Memory B cell (primary cell): ENCODE results near the gene IL20RA.
A peak's percentile ranks its signal among the peaks of the same experiment; 100 is the strongest.
"Not testable (repeated sequence)": the region's sequence is repeated elsewhere in the genome, so short reads cannot be mapped to it uniquely, and the experiment has no call there.

Experiments used
- ATAC-seq: fragments of 150-1000 bp; cut with Tn5 transposase; 2 replicates; pipeline ENCODE4 v1.10.0; 2021; ENCODE audit warnings: low read depth, mild to moderate bottlenecking, moderate library complexity
- DNase-seq, 2 donors: peaks; one replicate each; pipeline ENCODE4 v3.0.0; 2022; ENCODE audit warnings: low spot score in 2 of 2
- H3K27ac Mint-ChIP-seq: one replicate; pipeline ENCODE4 v1.8.0; 2022; ENCODE audit warnings: mild to moderate bottlenecking, moderate library complexity, mixed read lengths
- H3K27me3 Mint-ChIP-seq: one replicate; pipeline ENCODE4 v1.8.0; 2022; ENCODE audit warnings: mixed read lengths
- H3K36me3 Mint-ChIP-seq: one replicate; pipeline ENCODE4 v1.8.0; 2022; ENCODE audit warnings: mild to moderate bottlenecking, mixed read lengths
- H3K4me1 Mint-ChIP-seq: one replicate; pipeline ENCODE4 v1.8.0; 2022; ENCODE audit warnings: mixed read lengths
- H3K4me3 Mint-ChIP-seq: one replicate; pipeline ENCODE4 v1.8.0; 2022; ENCODE audit warnings: mild to moderate bottlenecking, moderate library complexity, mixed read lengths
- H3K9me3 Mint-ChIP-seq: one replicate; pipeline ENCODE4 v1.8.0; 2022; ENCODE audit warnings: mixed read lengths

The IL20RA gene

DNA sequence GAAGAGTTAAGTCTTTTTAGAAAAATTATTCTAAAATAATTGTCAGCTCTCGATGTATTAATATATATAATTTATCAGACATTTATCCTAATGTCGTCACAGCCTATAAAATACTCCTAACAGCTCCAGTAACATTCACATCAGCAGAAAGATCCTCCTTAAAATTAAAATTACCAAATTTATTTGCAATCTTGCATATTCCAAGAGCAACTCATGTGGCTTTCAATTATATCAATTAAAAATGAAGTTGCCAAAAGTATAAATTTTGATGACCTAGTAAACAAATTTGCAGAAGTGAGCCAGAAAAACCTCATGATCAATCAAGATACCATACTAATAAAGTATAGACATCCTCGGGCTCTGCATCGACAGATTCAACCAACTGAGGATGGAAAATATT is 60.2 kb downstream of the IL20RA start:
- no peaks in the 10 kb centered on the region for H3K9me3 Mint-ChIP-seq
- no peaks in the 10 kb centered on the region for H3K36me3 Mint-ChIP-seq
- no peak overlapping the region for H3K4me3 Mint-ChIP-seq
- no peak overlapping the region for H3K27ac Mint-ChIP-seq
- H3K27me3 Mint-ChIP-seq: peaks cover 20% of the 10 kb centered on the region
- DNase-seq (no peak), ATAC-seq (no peak)
- no peaks in the 10 kb centered on the region for H3K4me1 Mint-ChIP-seq

DNA sequence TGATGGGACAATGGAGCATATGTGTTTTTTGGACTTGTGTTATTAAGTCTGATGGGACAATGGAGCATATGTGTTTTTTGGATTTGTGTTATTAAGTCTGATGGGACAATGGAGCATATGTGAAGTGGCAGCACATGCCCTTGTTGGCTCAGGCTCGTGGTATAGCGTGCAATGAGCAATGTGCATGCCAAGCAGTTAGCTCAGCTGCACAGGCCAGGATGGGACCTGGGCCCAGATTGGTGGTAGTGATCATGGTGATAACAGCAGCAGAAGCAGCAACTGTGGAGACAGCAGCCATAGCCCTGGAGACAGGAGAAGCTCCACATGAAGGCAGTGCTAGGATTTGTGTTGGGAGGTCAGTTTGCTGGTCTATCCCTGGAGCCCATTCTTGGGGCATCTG is 61.1 kb downstream of the IL20RA start:
- Mint-ChIP-seq H3K27me3 (peaks cover 20% of the 10 kb centered on the region), H3K4me1 (no peaks in the 10 kb centered on the region), H3K9me3 (no peaks in the 10 kb centered on the region), H3K4me3 (no peak overlapping the region), H3K36me3 (no peaks in the 10 kb centered on the region), H3K27ac (no peak overlapping the region)
- DNase-seq (no peak), ATAC-seq (no peak)

DNA sequence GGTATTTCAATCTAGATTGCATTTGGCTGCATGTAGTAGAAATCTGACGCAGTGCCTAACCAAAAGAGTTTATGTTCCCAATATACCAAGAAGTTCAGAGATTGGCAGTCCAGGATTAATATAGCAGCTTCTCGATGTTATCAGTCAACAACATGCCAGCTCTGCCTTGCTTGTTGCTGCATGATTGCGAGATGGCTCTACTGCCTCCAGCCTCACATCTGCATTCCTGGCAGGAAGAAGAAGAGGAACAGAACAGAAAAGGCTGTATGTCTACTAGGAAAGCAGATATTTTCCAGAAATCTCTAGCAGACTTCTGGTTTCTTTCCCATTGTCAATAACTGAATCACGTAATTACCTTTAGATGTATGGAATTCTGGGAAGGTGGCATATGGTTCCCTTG is 61.8 kb downstream of the IL20RA start:
- Mint-ChIP-seq H3K27ac (no peak overlapping the region), H3K36me3 (no peaks in the 10 kb centered on the region), H3K4me3 (no peak overlapping the region), H3K4me1 (no peaks in the 10 kb centered on the region), H3K9me3 (no peaks in the 10 kb centered on the region), H3K27me3 (peaks cover 18% of the 10 kb centered on the region)
- ATAC-seq (no peak), DNase-seq (no peak)

DNA sequence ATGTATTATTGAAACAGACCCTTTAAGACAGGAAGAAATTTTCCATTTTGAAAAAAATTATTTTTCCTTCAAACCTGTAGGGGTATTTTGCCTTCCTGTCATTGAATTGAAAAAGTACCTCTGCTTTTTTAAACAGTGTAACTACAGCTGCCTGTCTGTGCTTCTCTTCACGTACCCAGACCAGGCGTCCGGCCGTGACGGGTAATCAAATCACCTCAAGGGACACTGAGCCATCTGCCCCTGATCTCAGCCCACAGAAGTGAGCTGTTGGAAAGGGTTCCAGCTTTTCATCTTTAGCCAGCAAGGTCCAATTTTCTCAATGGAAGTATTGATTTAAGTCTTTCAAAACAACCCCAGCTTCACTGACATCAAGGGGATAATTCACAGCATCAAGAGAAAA is 64.7 kb downstream of the IL20RA start:
- DNase-seq: no peak
- Mint-ChIP-seq H3K9me3 (no peaks in the 10 kb centered on the region), H3K36me3 (no peaks in the 10 kb centered on the region), H3K4me3 (no peak overlapping the region), H3K4me1 (peaks cover 6% of the 10 kb centered on the region), H3K27me3 (peaks cover 10% of the 10 kb centered on the region), H3K27ac (no peak overlapping the region)
- ATAC-seq: no peak

DNA sequence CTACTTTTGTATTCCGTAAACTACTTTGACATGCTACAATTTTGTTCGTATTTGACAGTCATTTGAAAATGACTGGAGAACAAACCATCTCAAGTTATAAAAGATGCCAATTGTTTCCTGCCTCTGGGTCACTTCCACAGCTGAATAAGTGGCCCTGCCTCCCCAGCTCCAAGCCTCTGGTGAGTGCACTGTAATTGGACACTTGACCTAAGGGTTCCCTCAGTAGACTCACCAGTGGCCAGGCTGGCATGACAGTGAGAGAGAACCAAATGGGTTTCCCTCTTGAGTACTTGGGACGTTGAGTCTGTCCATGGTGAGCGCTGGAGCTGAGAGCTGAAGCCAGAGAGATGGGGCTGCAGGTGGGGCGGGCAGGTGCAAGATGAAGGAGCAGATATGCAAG is 65.6 kb downstream of the IL20RA start:
- Mint-ChIP-seq H3K4me1 (peaks cover 7% of the 10 kb centered on the region), H3K9me3 (no peaks in the 10 kb centered on the region), H3K27me3 (peaks cover 10% of the 10 kb centered on the region), H3K4me3 (no peak overlapping the region), H3K27ac (no peak overlapping the region), H3K36me3 (no peaks in the 10 kb centered on the region)
- no peak for DNase-seq
- no peak for ATAC-seq

DNA sequence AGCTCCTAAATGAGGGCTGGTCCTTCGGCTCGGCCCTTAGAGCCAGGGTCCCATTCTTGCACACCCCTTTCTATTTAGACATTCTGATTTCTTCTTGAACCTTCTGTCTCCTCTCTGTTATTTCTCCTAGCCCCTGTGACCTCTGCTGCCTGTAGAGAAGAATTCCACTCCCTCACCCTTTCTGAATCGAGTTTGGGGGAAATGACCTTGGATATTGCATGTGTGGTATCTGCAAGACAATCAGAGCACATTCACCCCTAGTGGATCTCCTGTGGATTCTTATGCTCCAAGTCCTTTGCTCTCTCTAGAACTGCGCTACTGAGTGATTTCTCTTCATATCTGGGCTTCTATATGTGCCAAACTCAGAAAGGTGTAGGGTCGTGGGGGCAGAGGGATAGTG is 67.7 kb downstream of the IL20RA start:
- H3K9me3 Mint-ChIP-seq: no peaks in the 10 kb centered on the region
- H3K36me3 Mint-ChIP-seq: no peaks in the 10 kb centered on the region
- H3K27me3 Mint-ChIP-seq: peaks cover 5% of the 10 kb centered on the region
- H3K4me1 Mint-ChIP-seq: peaks cover 7% of the 10 kb centered on the region
- no peak for ATAC-seq
- DNase-seq: no peak
- H3K27ac Mint-ChIP-seq: no peak overlapping the region
- no peak overlapping the region for H3K4me3 Mint-ChIP-seq

DNA sequence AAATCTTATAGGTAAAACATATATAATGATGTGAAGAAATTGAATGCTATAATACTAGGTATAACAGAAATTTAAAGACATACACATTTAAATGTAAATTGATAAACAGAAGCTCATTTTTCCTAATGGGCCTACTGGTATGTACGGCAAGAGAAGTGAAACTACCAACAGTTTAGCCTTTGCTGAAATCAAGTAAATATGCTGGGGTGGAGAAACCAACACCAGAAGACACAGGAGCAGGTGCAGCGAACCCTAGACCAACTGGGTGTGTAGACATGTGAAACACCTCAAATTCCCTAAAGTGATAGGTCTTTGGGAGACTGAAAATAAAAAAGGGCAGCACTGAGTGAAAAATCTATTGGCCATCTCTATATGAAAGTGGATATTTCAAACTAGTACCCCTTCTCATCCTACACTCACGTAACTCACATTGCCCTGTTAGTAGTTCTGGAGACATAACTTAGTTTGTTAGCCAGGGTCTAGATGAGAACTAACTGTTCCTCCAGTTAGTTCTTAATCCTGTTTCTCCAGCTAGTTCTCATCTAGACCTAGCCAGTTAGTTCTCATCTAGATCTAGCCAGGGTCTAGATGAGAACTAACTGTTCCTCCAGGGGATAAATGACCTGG is 69.6 kb downstream of the IL20RA start:
- Mint-ChIP-seq H3K36me3 (no peaks in the 10 kb centered on the region), H3K9me3 (no peaks in the 10 kb centered on the region), H3K27me3 (peaks cover 4% of the 10 kb centered on the region), H3K4me1 (peaks cover 7% of the 10 kb centered on the region), H3K27ac (no peak overlapping the region), H3K4me3 (no peak overlapping the region)
- peak; percentile 68 for ATAC-seq
- DNase-seq: no peak

DNA sequence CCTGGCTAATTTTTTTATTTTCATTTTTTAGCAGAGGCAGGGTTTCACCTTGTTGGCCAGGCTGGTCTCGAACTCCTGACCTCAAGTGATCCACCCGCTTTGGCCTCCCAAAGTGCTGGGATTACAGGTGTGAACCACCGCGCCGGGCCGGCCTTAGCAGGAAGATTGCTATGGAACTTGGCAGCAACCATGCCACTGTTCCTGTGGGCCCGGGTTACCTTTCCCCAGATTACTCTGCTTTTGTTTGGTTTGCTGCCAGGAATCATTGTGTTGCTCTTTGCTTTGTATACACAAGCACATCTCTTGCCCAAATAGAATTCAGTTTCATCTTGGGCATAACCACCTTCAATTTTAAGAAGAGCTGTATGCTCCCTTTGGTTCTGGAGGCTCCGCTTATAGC is 71.0 kb downstream of the IL20RA start:
- H3K27ac Mint-ChIP-seq: peak overlapping the region; percentile 38
- ATAC-seq, H3K27me3 Mint-ChIP-seq, H3K36me3 Mint-ChIP-seq, DNase-seq, H3K9me3 Mint-ChIP-seq, H3K4me3 Mint-ChIP-seq, H3K4me1 Mint-ChIP-seq: not testable (repeated sequence)

DNA sequence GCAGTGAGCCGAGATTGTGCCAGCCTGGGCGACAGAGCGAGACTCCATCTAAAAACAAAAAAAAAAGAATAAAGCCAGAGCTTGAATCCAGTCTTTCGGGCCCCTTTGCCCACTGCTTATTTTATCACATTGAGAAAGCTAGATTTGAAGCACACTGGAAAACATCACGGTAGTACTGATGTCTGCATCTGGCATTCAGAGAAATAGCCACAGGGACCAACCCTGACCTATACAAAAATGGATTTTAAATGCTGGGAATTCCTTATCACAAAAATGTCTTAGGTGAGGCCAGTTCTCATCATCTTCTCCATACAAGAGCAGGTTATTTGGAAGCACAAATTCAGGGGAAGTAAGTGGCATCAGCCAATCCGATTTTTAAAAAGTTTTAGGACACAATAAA is 73.2 kb downstream of the IL20RA start:
- Mint-ChIP-seq H3K4me3 (no peak overlapping the region), H3K27ac (no peak overlapping the region), H3K4me1 (peaks cover 7% of the 10 kb centered on the region), H3K36me3 (no peaks in the 10 kb centered on the region), H3K9me3 (no peaks in the 10 kb centered on the region), H3K27me3 (peaks cover 9% of the 10 kb centered on the region)
- DNase-seq (no peak), ATAC-seq (no peak)

DNA sequence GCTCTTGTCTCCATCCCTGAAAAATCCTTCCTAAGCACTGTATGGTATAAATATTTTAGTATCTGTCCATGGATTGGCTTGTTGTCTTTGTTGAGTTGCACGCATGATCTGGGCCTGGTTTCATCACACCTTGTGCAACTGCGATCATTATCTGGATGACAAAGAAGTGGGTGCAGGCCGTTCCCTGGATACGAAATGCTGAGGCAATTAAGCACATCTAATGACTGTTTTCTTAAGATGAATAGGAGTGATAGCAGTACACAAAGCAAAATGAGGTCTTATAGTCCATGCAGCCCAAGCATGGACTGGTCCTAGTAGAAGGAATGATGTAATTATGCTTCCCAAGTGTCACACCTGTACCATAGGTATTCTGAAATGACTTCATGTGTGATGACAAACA is 74.8 kb downstream of the IL20RA start:
- no peak for ATAC-seq
- DNase-seq: no peak
- H3K4me3 Mint-ChIP-seq: no peak overlapping the region
- H3K36me3 Mint-ChIP-seq: no peaks in the 10 kb centered on the region
- no peaks in the 10 kb centered on the region for H3K9me3 Mint-ChIP-seq
- no peak overlapping the region for H3K27ac Mint-ChIP-seq
- H3K27me3 Mint-ChIP-seq: peaks cover 9% of the 10 kb centered on the region
- H3K4me1 Mint-ChIP-seq: no peaks in the 10 kb centered on the region

DNA sequence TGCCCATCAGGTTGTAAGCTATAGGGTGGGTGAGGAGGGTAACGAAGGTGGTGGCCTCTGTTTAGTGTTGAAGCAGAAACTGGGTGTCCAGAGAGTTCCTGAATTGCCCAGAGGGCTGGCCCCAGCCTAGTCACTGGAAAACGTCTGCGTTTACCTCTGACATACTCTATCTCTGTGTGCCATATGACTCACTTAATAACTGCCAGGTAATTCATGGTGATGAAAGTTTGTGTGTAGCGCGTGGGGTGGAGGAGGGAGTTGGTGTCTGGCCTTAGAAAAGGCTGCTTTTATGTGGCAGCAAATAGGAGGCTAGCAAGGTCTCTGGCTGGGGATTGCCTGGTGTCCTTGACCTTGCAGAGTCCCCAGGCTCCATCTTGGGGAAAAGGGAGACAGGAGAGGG is 75.3 kb downstream of the IL20RA start:
- Mint-ChIP-seq H3K36me3 (no peaks in the 10 kb centered on the region), H3K27me3 (peaks cover 9% of the 10 kb centered on the region), H3K9me3 (no peaks in the 10 kb centered on the region), H3K4me1 (no peaks in the 10 kb centered on the region), H3K27ac (no peak overlapping the region), H3K4me3 (no peak overlapping the region)
- no peak for DNase-seq
- ATAC-seq: no peak

DNA sequence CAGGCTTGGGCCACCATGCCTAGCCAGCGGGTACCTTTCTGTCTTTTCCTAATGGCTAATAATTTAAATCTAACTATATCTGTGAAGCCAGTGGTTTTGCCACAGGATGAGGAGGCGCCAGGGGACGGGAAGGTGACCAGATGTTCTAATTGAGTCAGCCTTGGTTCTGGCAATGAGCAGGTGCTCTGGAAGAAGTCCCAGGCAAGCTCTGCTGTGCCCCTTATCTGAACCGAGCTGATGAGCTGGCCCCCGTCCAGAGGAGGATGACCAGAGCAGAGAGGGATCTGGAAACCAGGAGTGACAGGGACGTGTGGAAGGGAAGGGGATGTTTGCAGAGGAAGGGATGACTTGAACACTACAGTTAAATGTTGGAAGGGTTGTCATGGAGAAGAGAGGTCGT is 75.9 kb downstream of the IL20RA start:
- Mint-ChIP-seq H3K9me3 (no peaks in the 10 kb centered on the region), H3K27me3 (peaks cover 9% of the 10 kb centered on the region), H3K4me3 (no peak overlapping the region), H3K4me1 (no peaks in the 10 kb centered on the region), H3K36me3 (no peaks in the 10 kb centered on the region), H3K27ac (no peak overlapping the region)
- DNase-seq (no peak), ATAC-seq (no peak)

DNA sequence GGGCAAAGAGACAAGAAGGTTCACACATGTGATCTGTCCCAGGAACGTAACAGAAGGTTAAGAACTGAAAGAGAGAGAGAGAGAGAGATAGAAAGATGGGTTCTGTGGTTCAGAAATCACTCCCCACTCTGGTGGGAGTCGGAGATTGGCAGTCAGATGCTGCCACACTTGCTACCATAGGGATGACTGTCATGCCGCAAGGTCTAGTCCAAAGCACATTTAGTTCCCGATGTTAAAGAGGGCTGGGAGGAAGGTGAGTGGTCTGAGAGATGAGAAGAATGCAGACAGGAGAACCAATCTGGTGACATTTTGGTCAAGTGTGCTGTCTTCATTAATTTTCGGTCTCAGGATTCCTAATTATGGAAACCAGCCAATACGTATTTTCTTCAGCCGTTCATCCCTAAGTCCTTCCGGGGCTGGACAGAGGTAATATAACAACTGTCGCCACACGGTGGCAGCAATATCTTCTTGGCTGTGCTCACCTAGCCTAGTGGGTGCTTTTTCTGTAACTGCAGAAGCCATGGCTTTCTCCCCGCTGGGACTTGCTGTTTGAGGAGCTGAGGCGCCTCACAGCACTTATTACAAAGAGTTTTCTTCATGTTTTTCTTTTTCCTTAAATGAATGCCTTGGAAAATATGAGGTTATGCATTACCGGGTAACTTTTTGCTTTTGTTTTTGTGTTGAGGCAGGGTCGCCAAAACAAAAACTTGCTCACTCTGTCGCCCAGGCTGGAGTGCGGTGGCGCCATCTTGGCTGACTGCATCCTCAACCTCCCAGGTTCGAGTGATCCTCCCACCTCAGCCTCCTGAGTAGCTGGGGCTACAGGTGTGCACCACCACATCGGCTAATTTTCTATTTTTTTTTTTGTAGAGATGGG is 76.7 kb downstream of the IL20RA start:
- peak; percentile 98 for ATAC-seq
- no peaks in the 10 kb centered on the region for H3K36me3 Mint-ChIP-seq
- peaks cover 9% of the 10 kb centered on the region for H3K27me3 Mint-ChIP-seq
- H3K4me1 Mint-ChIP-seq: no peaks in the 10 kb centered on the region
- H3K27ac Mint-ChIP-seq: no peak overlapping the region
- peak; percentile 52 to 60 for DNase-seq
- no peak overlapping the region for H3K4me3 Mint-ChIP-seq
- H3K9me3 Mint-ChIP-seq: no peaks in the 10 kb centered on the region

DNA sequence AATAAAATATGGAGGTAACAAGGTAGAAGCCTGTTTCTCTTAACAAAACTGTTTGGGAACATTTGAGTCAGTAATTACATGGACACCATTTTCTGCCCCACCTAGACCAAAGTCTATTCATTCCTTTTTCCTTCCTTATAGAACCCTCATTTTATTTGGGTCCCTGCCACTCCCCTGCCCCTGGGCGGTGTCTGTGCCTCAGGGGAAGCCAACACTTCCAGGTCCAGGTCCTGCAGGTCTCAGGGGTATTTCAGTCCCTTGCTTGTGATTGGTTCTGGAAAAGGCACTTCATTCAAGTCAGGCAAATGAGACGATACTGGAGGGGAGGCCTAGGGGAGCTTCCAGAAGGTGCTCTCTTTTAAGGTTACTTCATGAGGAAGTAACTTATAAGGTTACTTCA is 80.4 kb downstream of the IL20RA start:
- H3K27ac Mint-ChIP-seq: no peak overlapping the region
- no peak overlapping the region for H3K4me3 Mint-ChIP-seq
- no peaks in the 10 kb centered on the region for H3K4me1 Mint-ChIP-seq
- H3K36me3 Mint-ChIP-seq: no peaks in the 10 kb centered on the region
- no peak for DNase-seq
- no peak for ATAC-seq
- H3K9me3 Mint-ChIP-seq: no peaks in the 10 kb centered on the region
- peaks cover 7% of the 10 kb centered on the region for H3K27me3 Mint-ChIP-seq

DNA sequence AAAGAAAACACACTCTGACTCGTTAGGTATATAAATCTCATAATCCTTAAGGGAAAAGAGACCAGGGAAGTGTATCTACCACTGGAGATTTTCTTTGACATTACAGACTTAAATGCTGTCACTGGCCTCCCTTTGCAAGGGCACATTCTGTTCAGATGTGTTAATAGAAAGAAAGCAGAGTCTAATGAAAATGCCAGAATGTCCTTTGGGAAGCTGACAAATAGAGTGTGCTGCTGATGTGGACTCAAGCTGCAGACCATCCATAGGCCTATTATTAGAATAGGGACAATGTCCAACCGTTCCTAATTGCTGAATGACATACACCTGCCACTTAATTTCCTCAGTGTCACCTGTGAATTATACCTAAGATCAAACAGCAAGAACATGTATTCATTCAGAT is 81.5 kb downstream of the IL20RA start:
- H3K9me3 Mint-ChIP-seq: no peaks in the 10 kb centered on the region
- H3K4me1 Mint-ChIP-seq: no peaks in the 10 kb centered on the region
- ATAC-seq (no peak), DNase-seq (no peak)
- no peak overlapping the region for H3K27ac Mint-ChIP-seq
- H3K27me3 Mint-ChIP-seq: peaks cover 7% of the 10 kb centered on the region
- H3K4me3 Mint-ChIP-seq: no peak overlapping the region
- H3K36me3 Mint-ChIP-seq: no peaks in the 10 kb centered on the region
